DMS153 treated with DMSO at 0.1 percent for 48 hours (cell line): ENCODE results near the gene PTEN.
"Not testable (repeated sequence)": the region's sequence is repeated elsewhere in the genome, so short reads cannot be mapped to it uniquely, and the experiment has no call there.

ENCODE experiments used
- DNase-seq: peaks from one replicate; lab custom pipeline; 2025; ENCODE audit not compliant: unreplicated experiment; lab: John Stamatoyannopoulos, UW

Gene PTEN

DNA sequence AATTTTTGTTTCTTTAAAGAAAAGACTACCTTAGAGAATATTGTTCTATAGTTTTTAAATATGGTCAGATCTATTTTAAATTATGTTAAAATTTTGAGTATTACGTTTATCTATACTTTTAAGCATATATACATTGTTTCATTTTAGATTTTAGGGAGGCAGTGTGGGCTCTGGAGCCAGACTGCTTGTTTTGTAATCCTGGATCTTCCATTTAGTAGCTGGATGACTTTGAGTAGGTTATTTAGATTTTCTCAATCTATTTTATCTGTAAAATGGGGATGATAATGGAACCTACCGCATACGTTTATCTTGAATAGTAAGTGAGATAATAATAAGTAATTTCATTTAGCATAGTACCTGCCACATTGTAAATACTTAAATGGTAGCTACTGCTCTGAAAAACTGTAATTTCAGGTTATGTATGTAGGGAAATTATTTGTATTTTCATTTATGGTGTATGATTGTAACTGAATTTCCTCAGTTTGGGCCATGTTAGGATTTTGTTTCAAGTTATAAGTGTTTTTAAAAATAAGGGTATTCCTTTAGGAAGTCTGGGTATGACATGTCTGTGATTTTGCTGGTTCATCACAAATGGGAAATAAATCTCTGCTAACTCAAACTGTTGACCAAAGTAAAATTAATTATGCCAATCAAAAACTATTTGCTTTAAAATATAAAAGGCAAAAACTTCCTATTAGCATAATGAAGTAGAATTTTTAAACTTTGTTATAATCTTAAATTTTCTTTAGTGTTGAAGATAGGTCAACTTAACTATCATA is 6.5 kb downstream of the PTEN start:
- DNase-seq, result no peak

DNA sequence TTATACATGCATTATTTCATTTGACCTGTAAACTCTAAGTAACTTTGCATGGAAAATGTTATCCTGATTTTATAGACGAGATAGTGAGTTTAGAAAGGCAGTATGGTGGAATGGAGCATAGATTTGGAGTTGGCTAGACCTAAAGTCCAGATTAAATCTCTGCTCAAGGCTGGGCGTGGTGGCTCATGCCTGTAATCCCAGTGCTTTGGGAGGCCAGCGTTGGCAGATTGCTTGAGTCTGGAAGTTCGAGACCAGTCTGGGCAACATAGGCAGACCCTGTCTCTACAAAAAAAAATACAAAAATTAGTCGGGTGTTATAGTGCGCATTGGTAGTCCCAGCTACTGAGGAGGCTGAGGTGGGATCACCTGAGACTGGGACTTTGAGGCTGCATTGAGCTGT is 9.4 kb downstream of the PTEN start:
- DNase-seq, result no peak

DNA sequence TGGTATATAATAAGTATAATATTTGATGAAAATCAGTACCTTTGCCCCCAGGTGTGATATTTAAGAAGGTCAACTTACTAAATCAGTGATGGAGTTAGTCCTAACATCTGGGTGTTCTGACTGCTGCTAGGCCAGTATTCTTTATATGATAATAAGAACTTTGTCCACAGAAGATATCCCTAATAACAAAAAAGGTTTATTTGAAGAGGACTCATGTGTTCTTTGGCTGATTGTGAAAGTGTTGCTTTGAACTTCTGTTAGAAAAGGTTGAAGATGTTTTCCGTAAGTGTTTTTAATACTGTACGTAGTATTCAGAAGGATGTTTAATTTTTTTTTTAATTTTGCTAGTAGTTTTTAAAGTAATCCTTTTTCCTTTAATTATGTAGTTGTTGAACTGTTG is 10.2 kb downstream of the PTEN start:
- DNase-seq, result no peak

DNA sequence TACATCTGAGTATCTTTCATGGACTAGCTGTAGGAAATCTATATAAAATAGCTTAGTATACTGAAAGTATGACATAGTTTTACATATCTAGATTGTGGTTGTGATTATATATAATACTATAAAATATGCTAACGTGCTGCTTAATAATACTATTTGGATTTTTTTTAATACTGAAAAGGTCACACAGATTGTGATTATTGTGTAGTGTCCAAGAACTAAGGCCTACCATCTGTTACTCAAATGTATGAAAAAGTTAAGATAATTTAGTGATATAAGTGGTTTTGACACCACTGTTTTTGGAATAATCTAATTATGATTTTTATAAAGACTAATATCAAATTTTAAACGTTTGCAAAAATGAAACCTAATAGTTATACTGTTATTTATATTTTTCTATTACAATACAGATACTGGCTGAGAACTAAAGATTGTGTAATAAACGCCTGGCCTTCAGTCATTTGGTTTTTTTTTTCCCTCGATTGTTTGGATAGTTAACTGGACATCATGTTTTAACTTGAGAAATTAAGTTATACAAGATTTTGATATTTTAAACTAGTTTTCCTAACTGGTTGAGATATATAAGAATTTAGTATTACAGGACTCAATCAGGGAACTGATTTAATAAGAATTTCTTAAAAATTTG is 12.6 kb downstream of the PTEN start:
- no peak for DNase-seq

DNA sequence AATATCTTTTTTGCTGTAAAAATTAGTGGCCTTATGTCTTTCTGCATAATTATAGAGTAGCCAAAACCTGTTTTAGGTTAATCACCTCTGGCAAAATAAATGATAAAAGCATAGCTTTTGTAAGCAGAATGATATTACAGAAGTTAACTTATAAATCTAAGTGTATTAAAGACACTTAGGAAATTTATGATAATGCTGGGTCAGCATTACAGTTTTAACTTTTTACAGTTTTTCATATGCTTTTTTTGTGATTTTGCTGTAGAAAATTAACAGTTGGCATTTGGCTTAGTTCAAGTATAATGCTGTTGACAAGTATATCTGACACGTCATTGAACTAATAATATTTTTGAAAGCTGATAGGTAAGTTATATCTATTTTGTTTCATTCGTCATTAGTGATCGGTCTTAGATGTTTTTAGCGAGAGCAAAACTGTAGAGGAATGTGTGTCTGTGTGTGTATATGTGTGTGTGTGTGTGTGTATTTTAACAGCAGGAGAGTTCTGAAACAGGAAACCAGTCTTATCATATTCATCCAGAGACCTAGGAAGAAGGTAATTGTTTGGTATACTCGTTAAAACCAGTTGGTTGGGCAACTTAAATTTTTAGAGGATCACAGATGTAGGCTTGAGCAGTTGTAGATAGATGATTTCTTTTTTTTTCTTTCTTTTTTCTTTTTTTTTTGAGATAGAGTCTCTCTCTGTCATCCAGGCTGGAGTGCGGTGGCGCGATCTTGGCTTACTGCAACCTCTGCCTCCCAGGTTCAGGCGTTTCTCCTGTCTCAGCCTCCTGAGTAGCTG is 15.4 kb downstream of the PTEN start:
- no peak for DNase-seq

DNA sequence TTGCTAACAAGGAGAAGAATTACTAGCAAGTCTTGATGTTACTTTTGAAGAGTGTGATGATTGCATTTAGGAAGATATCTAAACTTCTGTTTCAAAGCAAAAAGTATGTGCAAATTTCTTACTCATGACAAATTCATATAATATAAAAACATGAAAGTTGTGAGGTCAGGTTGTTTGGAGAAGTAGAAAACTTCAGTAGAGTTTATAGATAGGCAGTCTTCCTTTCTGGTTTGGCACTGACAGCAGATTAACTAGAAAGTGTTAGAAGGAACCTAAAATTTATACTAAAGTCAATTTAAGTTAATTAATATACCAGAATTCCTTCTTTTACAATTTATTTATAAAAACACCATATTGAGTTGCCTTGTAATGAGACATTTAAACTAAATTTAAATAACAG is 16.9 kb downstream of the PTEN start:
- no peak for DNase-seq

DNA sequence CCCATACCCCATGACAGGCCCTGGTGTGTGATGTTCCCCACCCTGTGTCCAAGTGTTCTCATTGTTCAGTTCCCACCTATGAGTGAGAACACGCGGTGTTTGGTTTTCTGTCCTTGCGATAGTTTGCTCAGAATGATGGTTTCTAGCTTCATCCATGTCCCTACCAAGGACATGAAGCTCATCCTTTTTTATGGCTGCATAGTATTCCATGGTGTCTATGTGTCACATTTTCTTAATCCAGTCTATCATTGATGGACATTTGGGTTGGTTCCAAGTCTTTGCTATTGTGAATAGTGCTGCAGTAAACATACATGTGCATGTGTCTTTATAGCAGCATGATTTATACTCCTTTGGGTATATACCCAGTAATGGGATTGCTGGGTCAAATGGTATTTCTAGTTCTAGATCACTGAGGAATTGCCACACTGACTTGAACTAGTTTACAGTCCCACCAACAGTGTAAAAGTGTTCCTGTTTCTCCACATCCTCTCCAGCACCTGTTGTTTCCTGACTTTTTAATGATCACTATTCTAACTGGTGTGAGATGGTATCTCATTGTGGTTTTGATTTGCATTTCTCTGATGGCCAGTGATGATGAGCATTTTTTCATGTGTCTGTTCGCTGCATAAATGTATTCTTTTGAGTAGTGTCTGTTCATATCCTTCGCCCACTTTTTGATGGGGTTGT is 18.1 kb downstream of the PTEN start:
- not testable (repeated sequence) for DNase-seq

DNA sequence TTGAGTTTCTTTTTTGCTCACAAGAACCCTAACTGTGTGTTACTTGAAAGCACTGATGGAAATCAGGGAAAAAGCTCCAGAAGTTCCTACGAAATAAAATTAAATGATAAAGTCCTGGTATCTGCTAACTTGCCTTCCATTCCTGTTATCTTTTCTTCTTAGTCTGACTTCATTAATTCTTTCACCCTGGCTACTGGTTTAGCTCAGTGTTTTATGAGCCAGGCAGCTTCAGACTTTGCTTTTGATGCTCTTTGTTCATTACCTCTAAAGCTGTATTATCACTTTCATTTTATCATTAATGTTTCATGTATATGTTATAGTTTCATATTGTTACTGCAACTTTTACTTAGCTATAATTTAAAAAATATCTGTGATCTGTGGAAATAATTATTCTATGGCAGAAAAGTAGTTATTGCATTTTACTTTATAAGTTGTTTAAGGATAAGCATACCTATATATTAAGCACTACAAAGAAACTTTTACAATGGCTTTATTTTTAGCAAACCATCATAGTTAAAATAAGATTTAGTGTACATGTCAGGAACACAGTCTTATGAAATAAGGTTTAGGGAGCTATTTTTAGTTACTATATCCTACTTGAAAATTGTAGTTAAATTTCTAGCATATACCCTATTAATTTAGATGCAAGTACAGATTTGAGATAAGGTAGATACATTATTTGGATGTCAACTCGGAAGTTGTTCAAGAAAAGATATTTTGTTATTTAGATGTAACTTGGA is 19.3 kb downstream of the PTEN start:
- DNase-seq, result no peak

DNA sequence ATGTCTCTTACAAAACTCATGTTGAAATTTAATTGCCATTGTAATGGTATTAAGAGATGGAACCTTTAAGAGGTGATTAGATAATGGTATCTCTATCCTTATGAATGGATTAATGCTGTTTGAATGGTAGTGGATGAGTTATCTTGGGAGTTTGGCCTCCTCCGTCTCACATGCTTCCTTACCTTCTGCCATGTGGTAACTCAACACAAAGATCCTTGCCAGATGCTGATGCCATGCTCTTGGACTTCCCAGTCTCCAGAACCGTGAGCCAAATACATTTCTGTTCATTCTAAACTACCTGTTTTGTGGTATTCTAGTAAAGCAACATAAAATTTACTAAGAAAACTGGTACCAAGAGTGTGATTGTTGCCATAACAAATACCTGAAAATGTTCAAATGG is 23.2 kb downstream of the PTEN start:
- no peak for DNase-seq

DNA sequence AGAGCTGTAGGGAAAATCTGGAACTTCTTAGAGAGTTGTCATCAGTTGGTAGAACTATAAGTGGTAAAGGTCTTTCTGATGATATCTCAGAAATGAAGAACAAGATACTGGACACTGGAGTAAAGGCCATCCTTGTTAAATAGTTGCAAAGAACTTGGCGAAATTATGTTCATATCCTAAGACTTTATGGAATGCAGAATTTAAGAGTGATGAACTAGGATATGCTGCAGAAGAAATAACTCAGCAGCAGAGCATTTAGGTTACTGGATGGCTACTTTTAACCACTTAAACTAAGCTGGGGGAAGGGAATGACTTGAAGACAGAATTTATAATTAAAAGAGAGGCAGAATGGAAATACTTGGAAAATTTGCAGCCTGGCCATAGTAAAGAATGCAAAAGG is 23.7 kb downstream of the PTEN start:
- no peak for DNase-seq

DNA sequence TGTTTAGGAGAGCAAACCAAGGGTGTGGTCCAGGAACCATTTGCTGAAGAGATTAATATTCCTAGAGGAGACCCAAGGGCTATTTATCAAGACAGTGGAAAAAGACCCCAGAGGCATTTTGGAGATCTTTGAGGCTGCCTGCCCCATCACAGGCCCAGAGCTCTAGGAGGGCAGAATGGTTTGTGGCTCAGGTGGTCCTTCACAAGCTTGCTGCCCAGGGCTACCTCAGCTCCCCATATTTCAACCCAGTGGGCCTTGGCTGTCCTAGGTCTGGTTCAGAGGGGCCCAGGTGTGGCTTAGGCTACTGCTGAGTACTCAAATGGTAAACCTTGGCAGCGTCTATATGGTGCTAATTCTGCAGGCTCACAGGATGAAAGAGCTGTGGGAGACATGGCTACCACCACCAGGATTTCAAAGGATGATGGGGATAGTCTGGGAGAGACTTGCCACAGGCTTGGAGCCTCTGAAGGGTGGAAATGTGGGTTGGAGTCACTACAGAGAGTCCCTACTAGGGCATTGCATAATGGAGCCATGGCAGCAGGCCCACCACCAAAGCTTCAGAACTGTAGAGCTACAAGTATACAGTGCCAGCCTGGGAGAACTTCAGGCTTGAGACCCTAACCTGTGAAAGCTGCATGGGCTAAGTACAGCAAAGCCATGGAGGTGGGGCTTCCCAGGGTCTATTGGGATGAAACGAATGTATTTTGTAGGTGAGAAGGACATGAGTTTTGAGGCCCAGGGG is 24.3 kb downstream of the PTEN start:
- no peak for DNase-seq

DNA sequence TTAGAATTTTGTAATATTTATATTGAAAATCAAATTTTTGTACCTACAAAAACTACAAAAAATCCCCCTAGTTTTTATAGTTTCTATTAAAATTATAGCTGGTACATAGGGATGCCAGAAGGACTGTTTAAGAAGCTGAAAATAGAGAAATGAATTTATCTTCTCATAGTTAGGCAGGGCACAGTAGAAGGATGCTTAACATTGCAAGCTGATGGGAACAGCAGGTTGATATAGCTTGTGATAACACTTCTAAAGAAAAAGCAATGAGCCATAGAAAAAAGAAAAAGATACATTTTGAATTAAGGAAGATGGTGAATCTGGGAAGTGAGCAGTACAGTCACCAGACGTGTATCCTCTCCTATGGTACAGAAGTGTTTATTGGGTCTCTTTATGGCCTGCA is 32.0 kb downstream of the PTEN start:
- no peak for DNase-seq

DNA sequence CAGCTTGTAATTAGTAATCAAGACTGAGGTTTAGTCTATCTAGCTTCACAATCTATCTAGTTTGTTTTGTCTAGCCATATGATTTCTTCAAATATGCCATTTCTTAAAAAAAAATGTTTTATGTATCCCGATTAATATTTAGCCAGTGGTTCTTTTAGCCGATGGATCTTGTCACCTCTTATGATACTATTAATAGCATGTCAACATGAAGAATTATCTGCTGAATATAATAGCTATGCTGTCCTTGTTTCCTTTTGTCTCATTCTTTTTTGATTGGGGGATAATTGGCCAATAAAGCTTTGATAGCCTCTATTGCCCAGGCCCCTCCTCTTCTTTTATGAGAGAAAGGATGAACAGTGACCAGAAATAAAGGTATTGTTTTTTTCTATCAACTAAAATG is 32.8 kb downstream of the PTEN start:
- no peak for DNase-seq

DNA sequence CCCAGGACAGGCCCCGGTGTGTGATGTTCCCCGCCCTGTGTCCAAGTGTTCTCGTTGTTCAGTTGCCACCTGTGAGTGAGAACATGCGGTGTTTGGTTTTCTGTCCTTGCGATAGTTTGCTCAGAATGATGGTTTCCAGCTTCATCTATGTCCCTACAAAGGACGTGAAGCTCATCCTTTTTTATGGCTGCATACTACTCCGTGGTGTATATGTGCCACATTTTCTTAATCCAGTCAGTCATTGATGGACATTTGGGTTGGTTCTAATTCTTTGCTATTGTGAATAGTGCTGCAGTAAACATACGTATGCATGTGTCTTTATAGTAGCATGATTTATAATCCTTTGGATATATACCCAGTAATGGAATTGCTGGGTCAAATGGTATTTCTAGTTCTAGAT is 34.5 kb downstream of the PTEN start:
- not testable (repeated sequence) for DNase-seq

DNA sequence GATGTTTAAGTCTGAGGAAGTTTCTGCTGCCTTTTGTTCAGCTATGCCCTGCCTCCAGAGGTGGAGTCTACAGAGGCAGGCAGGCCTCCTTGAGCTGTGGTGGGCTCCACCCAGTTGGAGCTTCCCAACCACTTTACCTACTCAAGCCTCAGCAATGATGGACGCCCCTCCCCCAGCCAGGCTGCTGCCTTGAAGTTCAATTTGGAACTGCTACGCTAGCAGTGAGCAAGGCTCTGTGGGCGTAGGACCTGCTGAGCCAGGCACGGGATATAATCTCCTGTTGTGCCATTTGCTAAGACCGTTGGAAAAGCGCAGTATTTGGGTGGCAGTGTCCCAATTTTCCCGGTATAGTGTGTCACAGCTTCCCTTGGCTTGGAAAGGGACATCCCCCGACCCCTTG is 40.0 kb downstream of the PTEN start:
- DNase-seq, result not testable (repeated sequence)

DNA sequence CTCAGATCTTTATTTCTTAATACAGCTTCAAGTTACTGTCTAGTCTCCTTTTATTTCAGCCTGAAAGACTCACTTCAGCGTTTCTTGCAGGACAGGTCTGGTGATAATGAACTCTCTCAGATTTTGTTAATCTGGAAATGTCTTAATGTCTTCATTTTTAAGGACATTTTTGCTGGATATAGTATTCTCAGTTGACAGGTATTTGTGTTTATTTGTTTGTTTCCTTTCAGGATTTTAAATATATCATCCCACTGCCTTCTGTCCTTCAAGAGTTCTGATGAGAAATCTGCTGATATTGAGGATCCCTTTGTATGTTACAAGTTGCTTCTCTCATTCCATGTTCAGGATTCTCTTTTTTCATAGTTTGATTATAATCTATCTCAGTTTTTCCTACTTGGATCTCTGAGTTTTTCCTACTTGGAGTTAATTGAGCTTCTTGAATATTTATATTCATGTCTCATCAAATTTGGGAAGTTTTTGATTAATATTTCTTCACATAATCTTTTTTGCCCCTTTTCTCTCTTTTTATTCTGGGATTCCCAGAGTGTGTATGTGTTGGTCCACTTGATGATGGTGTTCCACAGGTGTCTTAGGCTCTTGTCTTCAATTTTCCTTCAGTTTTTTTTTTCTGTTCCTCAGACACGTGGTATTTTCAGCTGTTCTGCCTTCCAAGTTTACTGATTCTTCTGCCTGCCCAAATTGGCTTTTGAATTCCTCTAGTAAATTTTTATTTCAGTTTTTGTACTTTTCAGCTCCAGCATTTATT is 49.9 kb downstream of the PTEN start:
- DNase-seq, result no peak

DNA sequence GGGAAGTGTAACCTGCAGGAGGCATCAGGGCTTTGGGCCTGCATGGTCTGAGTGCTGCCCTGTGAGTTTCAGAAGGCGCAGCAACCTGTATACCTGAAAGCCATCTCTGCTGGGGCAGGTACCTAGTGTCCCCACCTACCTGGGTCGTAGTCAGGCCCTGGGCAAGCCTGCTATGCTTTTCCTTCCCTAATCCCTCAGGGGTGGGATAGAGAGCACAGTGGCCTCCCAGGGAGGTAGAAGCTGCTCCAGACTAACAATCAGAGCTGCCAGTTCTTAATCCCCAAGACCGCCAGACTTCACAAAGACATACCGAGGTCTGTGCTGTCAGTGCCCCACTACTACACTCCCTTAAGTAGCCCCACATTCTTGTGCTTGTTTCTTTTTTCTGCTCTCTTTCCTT is 52.0 kb downstream of the PTEN start:
- DNase-seq, result no peak

DNA sequence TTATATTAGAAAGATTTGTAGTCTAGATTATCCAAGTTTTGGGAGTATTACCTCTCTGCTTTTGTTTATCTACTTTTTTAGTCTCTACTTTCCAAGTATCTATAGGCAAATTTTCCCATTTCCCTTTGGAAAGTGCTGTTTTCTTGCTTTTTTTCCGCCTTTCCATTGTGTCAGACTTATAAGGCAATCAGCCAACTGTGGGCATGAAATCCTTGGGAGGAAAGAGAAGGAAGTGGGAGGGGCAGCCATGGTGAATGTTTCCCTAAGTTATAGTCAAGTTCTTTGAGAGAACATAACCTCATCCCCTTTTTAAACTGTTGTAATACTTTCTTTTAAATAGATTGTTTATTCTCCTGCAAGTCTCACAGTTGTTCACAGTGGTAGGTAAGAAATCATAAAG is 52.6 kb downstream of the PTEN start:
- no peak for DNase-seq

DNA sequence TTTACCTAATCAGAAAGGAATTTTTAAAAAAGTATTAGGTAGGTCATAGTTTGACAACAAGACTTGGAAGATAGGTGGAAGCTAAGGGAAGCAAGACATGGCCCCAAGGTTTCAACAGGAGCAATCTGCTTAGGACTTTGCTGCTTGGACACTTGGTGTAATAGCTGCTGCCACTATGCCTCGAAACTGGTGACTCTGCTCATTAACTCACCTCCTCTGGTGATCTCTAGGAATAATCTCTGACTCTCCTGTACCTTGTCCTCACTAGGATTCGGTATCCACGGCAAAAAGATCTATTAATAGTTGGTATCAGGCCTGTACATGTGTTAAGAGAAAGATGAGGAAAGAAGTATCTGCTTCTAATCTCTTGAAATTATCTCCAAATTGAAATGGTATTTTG is 53.1 kb downstream of the PTEN start:
- no peak for DNase-seq
